ENCODE data around the gene SLC25A47. TPM values are rescaled to one million over a fixed set of nuclear protein-coding genes. Genes with fewer than 3 reads are reported as not detected.

Gene SLC25A47
- total RNA-seq, 1 experiment from 2014 or later = not detected

DNA sequence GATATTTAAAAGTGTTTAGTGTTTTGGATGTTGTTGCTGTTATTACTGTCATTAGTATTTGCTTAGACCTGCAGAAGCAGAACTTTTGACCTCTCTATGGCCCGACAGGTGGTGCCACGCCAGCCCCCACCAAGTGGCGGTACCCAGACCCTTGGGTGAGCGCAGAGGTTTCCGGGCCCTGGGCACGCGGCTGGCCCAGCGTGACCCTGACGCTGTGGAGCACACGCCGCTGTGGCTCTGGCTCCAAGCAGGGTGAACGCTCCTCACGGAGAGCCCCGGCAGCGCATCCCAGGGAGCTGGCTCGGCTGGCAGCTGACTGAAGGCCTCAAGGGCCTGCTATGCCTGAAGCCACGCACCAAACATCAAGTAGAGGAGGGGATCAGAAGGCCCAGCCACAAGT is 22.6 kb downstream of the SLC25A47 start (continued):
- TF ChIP-seq, protein P1, sequence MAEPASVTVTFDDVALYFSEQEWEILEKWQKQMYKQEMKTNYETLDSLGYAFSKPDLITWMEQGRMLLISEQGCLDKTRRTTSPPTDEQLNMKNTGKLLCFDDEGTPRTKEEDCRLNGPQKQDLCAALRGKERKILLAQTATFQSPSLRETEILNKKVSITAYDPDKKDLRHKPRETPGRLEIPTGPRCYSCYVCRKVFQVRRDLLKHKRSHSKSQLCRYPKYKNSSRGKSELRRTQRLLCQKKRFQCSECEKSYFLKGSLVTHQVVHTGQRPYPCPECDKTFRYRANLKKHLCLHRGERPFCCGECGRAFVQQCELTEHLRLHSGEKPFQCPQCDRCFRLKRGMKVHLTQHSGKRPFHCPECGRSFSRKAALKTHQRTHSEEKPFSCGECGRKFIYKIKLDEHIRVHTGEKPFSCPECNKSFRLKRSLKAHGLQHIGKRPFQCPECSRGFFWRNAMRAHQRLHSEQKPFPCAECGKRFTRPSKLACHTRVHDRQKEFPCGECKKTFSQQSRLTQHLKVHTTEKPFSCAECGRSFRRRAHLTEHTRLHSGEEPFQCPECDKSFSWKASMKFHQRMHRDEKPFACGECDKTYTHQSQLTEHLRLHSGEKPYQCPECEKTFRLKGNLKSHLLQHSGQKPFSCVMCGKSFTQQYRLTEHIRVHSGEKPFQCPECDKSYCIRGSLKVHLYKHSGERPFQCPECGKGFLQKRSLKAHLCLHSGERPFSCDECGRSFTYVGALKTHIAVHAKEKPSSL (CRISPR knock-in tag; conservative IDR thresholded peaks at IDR 0.05) = no peak
- no peak for TF ChIP-seq TEAD1 (CRISPR knock-in tag; IDR thresholded peaks at IDR 0.05)
- TF ChIP-seq, protein P2, sequence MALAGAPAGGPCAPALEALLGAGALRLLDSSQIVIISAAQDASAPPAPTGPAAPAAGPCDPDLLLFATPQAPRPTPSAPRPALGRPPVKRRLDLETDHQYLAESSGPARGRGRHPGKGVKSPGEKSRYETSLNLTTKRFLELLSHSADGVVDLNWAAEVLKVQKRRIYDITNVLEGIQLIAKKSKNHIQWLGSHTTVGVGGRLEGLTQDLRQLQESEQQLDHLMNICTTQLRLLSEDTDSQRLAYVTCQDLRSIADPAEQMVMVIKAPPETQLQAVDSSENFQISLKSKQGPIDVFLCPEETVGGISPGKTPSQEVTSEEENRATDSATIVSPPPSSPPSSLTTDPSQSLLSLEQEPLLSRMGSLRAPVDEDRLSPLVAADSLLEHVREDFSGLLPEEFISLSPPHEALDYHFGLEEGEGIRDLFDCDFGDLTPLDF (CRISPR knock-in tag; IDR thresholded peaks at IDR 0.05) = no peak
- no peak for TF ChIP-seq IRF2 (CRISPR knock-in tag; IDR thresholded peaks at IDR 0.05; ENCODE audit: borderline replicate concordance, low read depth)
- TF ChIP-seq NFYB (CRISPR knock-in tag; conservative IDR thresholded peaks at IDR 0.05; ENCODE audit: low read depth) = no peak
- TF ChIP-seq, protein P3, sequence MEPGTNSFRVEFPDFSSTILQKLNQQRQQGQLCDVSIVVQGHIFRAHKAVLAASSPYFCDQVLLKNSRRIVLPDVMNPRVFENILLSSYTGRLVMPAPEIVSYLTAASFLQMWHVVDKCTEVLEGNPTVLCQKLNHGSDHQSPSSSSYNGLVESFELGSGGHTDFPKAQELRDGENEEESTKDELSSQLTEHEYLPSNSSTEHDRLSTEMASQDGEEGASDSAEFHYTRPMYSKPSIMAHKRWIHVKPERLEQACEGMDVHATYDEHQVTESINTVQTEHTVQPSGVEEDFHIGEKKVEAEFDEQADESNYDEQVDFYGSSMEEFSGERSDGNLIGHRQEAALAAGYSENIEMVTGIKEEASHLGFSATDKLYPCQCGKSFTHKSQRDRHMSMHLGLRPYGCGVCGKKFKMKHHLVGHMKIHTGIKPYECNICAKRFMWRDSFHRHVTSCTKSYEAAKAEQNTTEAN (CRISPR knock-in tag; IDR thresholded peaks at IDR 0.05) = no peak
- TF ChIP-seq, protein P4, sequence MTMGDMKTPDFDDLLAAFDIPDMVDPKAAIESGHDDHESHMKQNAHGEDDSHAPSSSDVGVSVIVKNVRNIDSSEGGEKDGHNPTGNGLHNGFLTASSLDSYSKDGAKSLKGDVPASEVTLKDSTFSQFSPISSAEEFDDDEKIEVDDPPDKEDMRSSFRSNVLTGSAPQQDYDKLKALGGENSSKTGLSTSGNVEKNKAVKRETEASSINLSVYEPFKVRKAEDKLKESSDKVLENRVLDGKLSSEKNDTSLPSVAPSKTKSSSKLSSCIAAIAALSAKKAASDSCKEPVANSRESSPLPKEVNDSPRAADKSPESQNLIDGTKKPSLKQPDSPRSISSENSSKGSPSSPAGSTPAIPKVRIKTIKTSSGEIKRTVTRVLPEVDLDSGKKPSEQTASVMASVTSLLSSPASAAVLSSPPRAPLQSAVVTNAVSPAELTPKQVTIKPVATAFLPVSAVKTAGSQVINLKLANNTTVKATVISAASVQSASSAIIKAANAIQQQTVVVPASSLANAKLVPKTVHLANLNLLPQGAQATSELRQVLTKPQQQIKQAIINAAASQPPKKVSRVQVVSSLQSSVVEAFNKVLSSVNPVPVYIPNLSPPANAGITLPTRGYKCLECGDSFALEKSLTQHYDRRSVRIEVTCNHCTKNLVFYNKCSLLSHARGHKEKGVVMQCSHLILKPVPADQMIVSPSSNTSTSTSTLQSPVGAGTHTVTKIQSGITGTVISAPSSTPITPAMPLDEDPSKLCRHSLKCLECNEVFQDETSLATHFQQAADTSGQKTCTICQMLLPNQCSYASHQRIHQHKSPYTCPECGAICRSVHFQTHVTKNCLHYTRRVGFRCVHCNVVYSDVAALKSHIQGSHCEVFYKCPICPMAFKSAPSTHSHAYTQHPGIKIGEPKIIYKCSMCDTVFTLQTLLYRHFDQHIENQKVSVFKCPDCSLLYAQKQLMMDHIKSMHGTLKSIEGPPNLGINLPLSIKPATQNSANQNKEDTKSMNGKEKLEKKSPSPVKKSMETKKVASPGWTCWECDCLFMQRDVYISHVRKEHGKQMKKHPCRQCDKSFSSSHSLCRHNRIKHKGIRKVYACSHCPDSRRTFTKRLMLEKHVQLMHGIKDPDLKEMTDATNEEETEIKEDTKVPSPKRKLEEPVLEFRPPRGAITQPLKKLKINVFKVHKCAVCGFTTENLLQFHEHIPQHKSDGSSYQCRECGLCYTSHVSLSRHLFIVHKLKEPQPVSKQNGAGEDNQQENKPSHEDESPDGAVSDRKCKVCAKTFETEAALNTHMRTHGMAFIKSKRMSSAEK (CRISPR knock-in tag; IDR thresholded peaks at IDR 0.05; ENCODE audit: borderline replicate concordance) = no peak
- TF ChIP-seq TP53 (CRISPR knock-in tag; IDR thresholded peaks at IDR 0.05) = no peak
- no peak for TF ChIP-seq MXD4 (CRISPR knock-in tag; IDR thresholded peaks at IDR 0.05; ENCODE audit: borderline replicate concordance)
- no peak for TF ChIP-seq TCF7 (CRISPR knock-in tag; IDR thresholded peaks at IDR 0.05; ENCODE audit: low read depth)
- TF ChIP-seq RELA (CRISPR knock-in tag; IDR thresholded peaks at IDR 0.05; ENCODE audit: borderline replicate concordance) = no peak
- TF ChIP-seq, protein P5, sequence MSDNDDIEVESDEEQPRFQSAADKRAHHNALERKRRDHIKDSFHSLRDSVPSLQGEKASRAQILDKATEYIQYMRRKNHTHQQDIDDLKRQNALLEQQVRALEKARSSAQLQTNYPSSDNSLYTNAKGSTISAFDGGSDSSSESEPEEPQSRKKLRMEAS (CRISPR knock-in tag; IDR thresholded peaks at IDR 0.05) = no peak
- TF ChIP-seq, protein P6, sequence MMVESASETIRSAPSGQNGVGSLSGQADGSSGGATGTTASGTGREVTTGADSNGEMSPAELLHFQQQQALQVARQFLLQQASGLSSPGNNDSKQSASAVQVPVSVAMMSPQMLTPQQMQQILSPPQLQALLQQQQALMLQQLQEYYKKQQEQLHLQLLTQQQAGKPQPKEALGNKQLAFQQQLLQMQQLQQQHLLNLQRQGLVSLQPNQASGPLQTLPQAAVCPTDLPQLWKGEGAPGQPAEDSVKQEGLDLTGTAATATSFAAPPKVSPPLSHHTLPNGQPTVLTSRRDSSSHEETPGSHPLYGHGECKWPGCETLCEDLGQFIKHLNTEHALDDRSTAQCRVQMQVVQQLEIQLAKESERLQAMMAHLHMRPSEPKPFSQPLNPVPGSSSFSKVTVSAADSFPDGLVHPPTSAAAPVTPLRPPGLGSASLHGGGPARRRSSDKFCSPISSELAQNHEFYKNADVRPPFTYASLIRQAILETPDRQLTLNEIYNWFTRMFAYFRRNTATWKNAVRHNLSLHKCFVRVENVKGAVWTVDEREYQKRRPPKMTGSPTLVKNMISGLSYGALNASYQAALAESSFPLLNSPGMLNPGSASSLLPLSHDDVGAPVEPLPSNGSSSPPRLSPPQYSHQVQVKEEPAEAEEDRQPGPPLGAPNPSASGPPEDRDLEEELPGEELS (CRISPR knock-in tag; IDR thresholded peaks at IDR 0.05) = no peak

DNA sequence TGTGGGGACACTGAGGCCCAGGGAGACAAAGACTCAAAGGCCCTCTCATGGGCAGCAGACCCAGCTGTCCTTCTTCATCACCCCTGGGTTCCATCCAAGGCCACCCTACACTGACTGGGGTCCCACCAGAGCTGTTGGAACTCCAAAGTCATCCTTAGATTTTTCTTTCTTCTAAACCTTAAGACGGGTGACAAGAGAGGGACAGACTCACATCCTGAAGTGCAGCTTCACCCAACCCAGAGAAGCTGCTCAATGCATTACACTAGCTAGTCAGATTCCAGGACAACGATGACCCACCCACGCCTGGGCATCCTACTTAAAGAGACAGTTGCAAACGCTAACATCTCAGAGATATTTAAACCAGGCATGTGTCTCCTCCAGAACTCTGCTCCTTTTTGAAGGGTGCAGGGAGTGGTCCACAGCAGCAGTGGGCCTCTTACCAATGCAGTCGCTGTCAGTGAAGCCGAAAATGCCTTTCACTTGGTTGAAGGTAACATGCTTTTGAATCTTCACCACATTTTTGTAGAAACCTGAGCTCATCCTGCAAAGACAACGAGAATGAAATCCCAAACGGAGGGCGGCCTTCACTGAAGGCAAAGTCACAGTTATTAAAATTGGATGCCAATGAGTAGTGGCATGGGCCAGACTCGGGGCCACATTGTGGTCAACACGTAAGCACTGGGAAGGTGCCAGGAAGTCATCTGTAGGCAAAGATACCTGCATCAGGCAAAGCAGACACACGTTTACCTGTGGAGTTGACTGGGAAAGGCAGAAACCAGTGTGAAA is 23.4 kb downstream of the SLC25A47 start:
- ChIA-PET POLR2A (interaction anchor here (0.6 kb wide), 1 partner anchor 15 kb away, joined by 3 read pairs; no protein-coding TSS in a partner anchor), CTCF (no interaction called here)
- no peak overlapping the region for H3K27ac Mint-ChIP-seq
- DNase-seq (ENCODE audit: low spot score) = no peak
- no peak overlapping the region for H3K4me3 Mint-ChIP-seq
- H3K27me3 Mint-ChIP-seq (ENCODE audit: low read depth) = no peaks in the 10 kb centered on the region; the same call in 1 of the 2 replicates
- ATAC-seq = no peak
- peaks cover 58% of the 10 kb centered on the region for H3K36me3 Mint-ChIP-seq
- no peaks in the 10 kb centered on the region for H3K4me1 Mint-ChIP-seq
- no peaks in the 10 kb centered on the region for H3K9me3 Mint-ChIP-seq
- TF ChIP-seq JAZF1 (CRISPR knock-in tag; IDR thresholded peaks at IDR 0.05) = no peak
- TF ChIP-seq, protein P7, sequence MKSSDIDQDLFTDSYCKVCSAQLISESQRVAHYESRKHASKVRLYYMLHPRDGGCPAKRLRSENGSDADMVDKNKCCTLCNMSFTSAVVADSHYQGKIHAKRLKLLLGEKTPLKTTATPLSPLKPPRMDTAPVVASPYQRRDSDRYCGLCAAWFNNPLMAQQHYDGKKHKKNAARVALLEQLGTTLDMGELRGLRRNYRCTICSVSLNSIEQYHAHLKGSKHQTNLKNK (CRISPR knock-in tag; IDR thresholded peaks at IDR 0.05) = no peak
- TF ChIP-seq, protein P8, sequence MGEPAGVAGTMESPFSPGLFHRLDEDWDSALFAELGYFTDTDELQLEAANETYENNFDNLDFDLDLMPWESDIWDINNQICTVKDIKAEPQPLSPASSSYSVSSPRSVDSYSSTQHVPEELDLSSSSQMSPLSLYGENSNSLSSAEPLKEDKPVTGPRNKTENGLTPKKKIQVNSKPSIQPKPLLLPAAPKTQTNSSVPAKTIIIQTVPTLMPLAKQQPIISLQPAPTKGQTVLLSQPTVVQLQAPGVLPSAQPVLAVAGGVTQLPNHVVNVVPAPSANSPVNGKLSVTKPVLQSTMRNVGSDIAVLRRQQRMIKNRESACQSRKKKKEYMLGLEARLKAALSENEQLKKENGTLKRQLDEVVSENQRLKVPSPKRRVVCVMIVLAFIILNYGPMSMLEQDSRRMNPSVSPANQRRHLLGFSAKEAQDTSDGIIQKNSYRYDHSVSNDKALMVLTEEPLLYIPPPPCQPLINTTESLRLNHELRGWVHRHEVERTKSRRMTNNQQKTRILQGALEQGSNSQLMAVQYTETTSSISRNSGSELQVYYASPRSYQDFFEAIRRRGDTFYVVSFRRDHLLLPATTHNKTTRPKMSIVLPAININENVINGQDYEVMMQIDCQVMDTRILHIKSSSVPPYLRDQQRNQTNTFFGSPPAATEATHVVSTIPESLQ (CRISPR knock-in tag; IDR thresholded peaks at IDR 0.05) = no peak
- no peak for TF ChIP-seq ZNF263 (CRISPR knock-in tag; IDR thresholded peaks at IDR 0.05; ENCODE audit: low read depth)
- TF ChIP-seq NR3C1 (CRISPR knock-in tag; conservative IDR thresholded peaks at IDR 0.05; ENCODE audit: low read depth) = no peak
- TF ChIP-seq, protein P9, sequence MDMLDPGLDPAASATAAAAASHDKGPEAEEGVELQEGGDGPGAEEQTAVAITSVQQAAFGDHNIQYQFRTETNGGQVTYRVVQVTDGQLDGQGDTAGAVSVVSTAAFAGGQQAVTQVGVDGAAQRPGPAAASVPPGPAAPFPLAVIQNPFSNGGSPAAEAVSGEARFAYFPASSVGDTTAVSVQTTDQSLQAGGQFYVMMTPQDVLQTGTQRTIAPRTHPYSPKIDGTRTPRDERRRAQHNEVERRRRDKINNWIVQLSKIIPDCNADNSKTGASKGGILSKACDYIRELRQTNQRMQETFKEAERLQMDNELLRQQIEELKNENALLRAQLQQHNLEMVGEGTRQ (CRISPR knock-in tag; IDR thresholded peaks at IDR 0.05) = no peak
